ENCODE results near the gene TTC3.
"Not testable (repeated sequence)": the region's sequence is repeated elsewhere in the genome, so short reads cannot be mapped to it uniquely, and the experiment has no call there.

TTC3 gene

GRCh38 chr21:37072988-37073416 lies at the start of gene TTC3, which contains the start of gene PIGP:
Gene TTC3, plus strand, starts transcription at chr21:37073254. Its CDS starts 14,004 bp downstream, at chr21:37087258.
Gene PIGP, minus strand, starts transcription at chr21:37073071. Its CDS starts 556 bp downstream, at chr21:37072515.
- peak; percentile 93 to 98 for DNase-seq

- DNase-seq: no peak
Measured at GRCh38 chr21:37026499-37026898, 46.6 kb upstream of the TTC3 start.

GRCh38 chr21:37028570-37028969 lies 44.5 kb upstream of the TTC3 start:
- DNase-seq: no peak

- no peak for DNase-seq
Measured at GRCh38 chr21:37030864-37031263, 42.2 kb upstream of the TTC3 start.

- DNase-seq: no peak
Measured at GRCh38 chr21:37032293-37032692, 40.8 kb upstream of the TTC3 start.

GRCh38 chr21:37032877-37033471 lies 40.1 kb upstream of the TTC3 start:
- DNase-seq: no peak

- DNase-seq: not testable (repeated sequence)
Measured at GRCh38 chr21:37034394-37034793, 38.7 kb upstream of the TTC3 start.

- DNase-seq: no peak
Measured at GRCh38 chr21:37036177-37036576, 36.9 kb upstream of the TTC3 start.

- DNase-seq: no peak
Measured at GRCh38 chr21:37039411-37040075, 33.5 kb upstream of the TTC3 start.

- DNase-seq: no peak
Measured at GRCh38 chr21:37040212-37040611, 32.8 kb upstream of the TTC3 start.

- DNase-seq: no peak
Measured at GRCh38 chr21:37041706-37042271, 31.3 kb upstream of the TTC3 start.

GRCh38 chr21:37043818-37044217 lies 29.2 kb upstream of the TTC3 start:
- no peak for DNase-seq

- DNase-seq: no peak
Measured at GRCh38 chr21:37044643-37045042, 28.4 kb upstream of the TTC3 start.

GRCh38 chr21:37045149-37045548 lies 27.9 kb upstream of the TTC3 start:
- no peak for DNase-seq

- no peak for DNase-seq
Measured at GRCh38 chr21:37045556-37045955, 27.5 kb upstream of the TTC3 start.

- no peak for DNase-seq
Measured at GRCh38 chr21:37047079-37047478, 26.0 kb upstream of the TTC3 start.

- not testable (repeated sequence) for DNase-seq
Measured at GRCh38 chr21:37049741-37050140, 23.3 kb upstream of the TTC3 start.

GRCh38 chr21:37055271-37055855 lies 17.7 kb upstream of the TTC3 start:
- no peak for DNase-seq

- no peak for DNase-seq
Measured at GRCh38 chr21:37057614-37058013, 15.4 kb upstream of the TTC3 start.

GRCh38 chr21:37058261-37058660 lies 14.8 kb upstream of the TTC3 start:
- DNase-seq: no peak

- no peak for DNase-seq
Measured at GRCh38 chr21:37059181-37059580, 13.9 kb upstream of the TTC3 start.

GRCh38 chr21:37060296-37060695 lies 12.8 kb upstream of the TTC3 start:
- DNase-seq: no peak

GRCh38 chr21:37061926-37062592 lies 11.0 kb upstream of the TTC3 start:
- DNase-seq: no peak

GRCh38 chr21:37062593-37062935 lies 10.5 kb upstream of the TTC3 start:
- DNase-seq: no peak
